ENCODE results near the gene NKD1.

NKD1 gene

GRCh38 chr16:50600582-50601283, 52.5 kb downstream of the NKD1 start:
- DNase-seq (ENCODE audit: low read depth in 2 of 2), result no peak

- DNase-seq (ENCODE audit: low read depth in 2 of 2), result no peak
Observed at GRCh38 chr16:50601341-50601740, 53.1 kb downstream of the NKD1 start.

- no peak for DNase-seq (ENCODE audit: low read depth in 2 of 2)
Observed at GRCh38 chr16:50602126-50602525, 53.9 kb downstream of the NKD1 start.

GRCh38 chr16:50602531-50603205, 54.5 kb downstream of the NKD1 start:
- no peak for DNase-seq (ENCODE audit: low read depth in 2 of 2)

GRCh38 chr16:50603206-50604064, 55.2 kb downstream of the NKD1 start:
- peak; percentile 58 to 62 for DNase-seq (ENCODE audit: low read depth in 2 of 2)

- DNase-seq (ENCODE audit: low read depth in 2 of 2), result no peak
Observed at GRCh38 chr16:50604065-50604418, 55.8 kb downstream of the NKD1 start.

GRCh38 chr16:50604610-50605009, 56.4 kb downstream of the NKD1 start:
- DNase-seq (ENCODE audit: low read depth in 2 of 2), result no peak

- DNase-seq (ENCODE audit: low read depth in 2 of 2), result no peak
Observed at GRCh38 chr16:50605733-50606430, 57.7 kb downstream of the NKD1 start.

- no peak for DNase-seq (ENCODE audit: low read depth in 2 of 2)
Observed at GRCh38 chr16:50606431-50607050, 58.3 kb downstream of the NKD1 start.

- no peak for DNase-seq (ENCODE audit: low read depth in 2 of 2)
Observed at GRCh38 chr16:50607051-50607431, 58.8 kb downstream of the NKD1 start.

GRCh38 chr16:50607447-50607846, 59.3 kb downstream of the NKD1 start:
- no peak for DNase-seq (ENCODE audit: low read depth in 2 of 2)

GRCh38 chr16:50607970-50608557, 59.9 kb downstream of the NKD1 start:
- no peak for DNase-seq (ENCODE audit: low read depth in 2 of 2)

GRCh38 chr16:50609049-50609448, 60.9 kb downstream of the NKD1 start:
- no peak for DNase-seq (ENCODE audit: low read depth in 2 of 2)

- no peak for DNase-seq (ENCODE audit: low read depth in 2 of 2)
Observed at GRCh38 chr16:50609471-50609870, 61.3 kb downstream of the NKD1 start.

GRCh38 chr16:50610331-50611262, 62.4 kb downstream of the NKD1 start:
- DNase-seq (ENCODE audit: low read depth in 2 of 2), result no peak

GRCh38 chr16:50611332-50611934, 63.2 kb downstream of the NKD1 start:
- DNase-seq (ENCODE audit: low read depth in 2 of 2), result no peak

- DNase-seq (ENCODE audit: low read depth in 2 of 2), result no peak
Observed at GRCh38 chr16:50611995-50612848, 64.0 kb downstream of the NKD1 start.

GRCh38 chr16:50612849-50613198, 64.6 kb downstream of the NKD1 start:
- no peak for DNase-seq (ENCODE audit: low read depth in 2 of 2)
